ENCODE data around the gene TBC1D16. TPM values are rescaled to one million over a fixed set of nuclear protein-coding genes. Genes with fewer than 3 reads are reported as not detected.
A peak's percentile ranks its signal among the peaks of the same experiment; 100 is the strongest.

The TBC1D16 gene
- total RNA-seq, 1 donor: 68.8 TPM

GRCh38 chr17:79927688-79928501 is 107.8 kb downstream of the TBC1D16 start:
- H4K20me1 ChIP-seq (ENCODE audit: insufficient read depth, low read length): no peaks in the 10 kb centered on the region
- no peak overlapping the region for H3K4me3 ChIP-seq (ENCODE audit: insufficient read depth, low read length)
- H3K4me1 ChIP-seq (ENCODE audit: insufficient read depth, low read length): no peaks in the 10 kb centered on the region
- DNase-seq (ENCODE audit: insufficient read length, low spot score, missing footprints): no peak
- H3K27me3 ChIP-seq (ENCODE audit: insufficient read depth, low read length): peaks cover 38% of the 10 kb centered on the region
- no peak overlapping the region for H3K27ac ChIP-seq (ENCODE audit: low read depth, low read length)
- H3K36me3 ChIP-seq (ENCODE audit: insufficient read depth, low read length): no peaks in the 10 kb centered on the region
- no peak overlapping the region for H3K4me2 ChIP-seq (ENCODE audit: insufficient read depth, low read length)
- H3K9me3 ChIP-seq (ENCODE audit: low read depth, low read length): no peaks in the 10 kb centered on the region
- no peak overlapping the region for H2AFZ ChIP-seq (ENCODE audit: low read length)
- no peaks in the 10 kb centered on the region for H3K79me2 ChIP-seq (ENCODE audit: insufficient read depth, low read length)
- TF ChIP-seq CTCF (IDR thresholded peaks at IDR 0.05; ENCODE audit: extremely low read depth, low read depth, low read length): no peak

GRCh38 chr17:79927136-79927661 is 108.5 kb downstream of the TBC1D16 start:
- H3K36me3 ChIP-seq (ENCODE audit: insufficient read depth, low read length): no peaks in the 10 kb centered on the region
- no peak overlapping the region for H3K27ac ChIP-seq (ENCODE audit: low read depth, low read length)
- H3K79me2 ChIP-seq (ENCODE audit: insufficient read depth, low read length): no peaks in the 10 kb centered on the region
- no peak overlapping the region for H3K4me2 ChIP-seq (ENCODE audit: insufficient read depth, low read length)
- peaks cover 35% of the 10 kb centered on the region for H3K27me3 ChIP-seq (ENCODE audit: insufficient read depth, low read length)
- H3K9me3 ChIP-seq (ENCODE audit: low read depth, low read length): no peaks in the 10 kb centered on the region
- H3K4me3 ChIP-seq (ENCODE audit: insufficient read depth, low read length): no peak overlapping the region
- DNase-seq (ENCODE audit: insufficient read length, low spot score, missing footprints): peak; percentile 83
- H4K20me1 ChIP-seq (ENCODE audit: insufficient read depth, low read length): no peaks in the 10 kb centered on the region
- H2AFZ ChIP-seq (ENCODE audit: low read length): no peak overlapping the region
- no peak for TF ChIP-seq CTCF (IDR thresholded peaks at IDR 0.05; ENCODE audit: extremely low read depth, low read depth, low read length)
- H3K4me1 ChIP-seq (ENCODE audit: insufficient read depth, low read length): no peaks in the 10 kb centered on the region

GRCh38 chr17:79926605-79927135 is 109.0 kb downstream of the TBC1D16 start:
- peak; percentile 84 for DNase-seq (ENCODE audit: insufficient read length, low spot score, missing footprints)
- no peak overlapping the region for H3K27ac ChIP-seq (ENCODE audit: low read depth, low read length)

More at GRCh38 chr17:79926605-79927135, 109.0 kb downstream of the TBC1D16 start:
- Histone ChIP-seq H3K4me1 (ENCODE audit: insufficient read depth, low read length) (no peaks in the 10 kb centered on the region), H2AFZ (ENCODE audit: low read length) (no peak overlapping the region), H3K4me2 (ENCODE audit: insufficient read depth, low read length) (no peak overlapping the region), H3K4me3 (ENCODE audit: insufficient read depth, low read length) (no peak overlapping the region), H3K9me3 (ENCODE audit: low read depth, low read length) (no peaks in the 10 kb centered on the region), H3K36me3 (ENCODE audit: insufficient read depth, low read length) (no peaks in the 10 kb centered on the region), H4K20me1 (ENCODE audit: insufficient read depth, low read length) (no peaks in the 10 kb centered on the region), H3K79me2 (ENCODE audit: insufficient read depth, low read length) (no peaks in the 10 kb centered on the region), H3K27me3 (ENCODE audit: insufficient read depth, low read length) (peaks cover 31% of the 10 kb centered on the region)
- no peak for TF ChIP-seq CTCF (IDR thresholded peaks at IDR 0.05; ENCODE audit: extremely low read depth, low read depth, low read length)
